ENCODE results near the gene ABL1.

Gene ABL1

DNA sequence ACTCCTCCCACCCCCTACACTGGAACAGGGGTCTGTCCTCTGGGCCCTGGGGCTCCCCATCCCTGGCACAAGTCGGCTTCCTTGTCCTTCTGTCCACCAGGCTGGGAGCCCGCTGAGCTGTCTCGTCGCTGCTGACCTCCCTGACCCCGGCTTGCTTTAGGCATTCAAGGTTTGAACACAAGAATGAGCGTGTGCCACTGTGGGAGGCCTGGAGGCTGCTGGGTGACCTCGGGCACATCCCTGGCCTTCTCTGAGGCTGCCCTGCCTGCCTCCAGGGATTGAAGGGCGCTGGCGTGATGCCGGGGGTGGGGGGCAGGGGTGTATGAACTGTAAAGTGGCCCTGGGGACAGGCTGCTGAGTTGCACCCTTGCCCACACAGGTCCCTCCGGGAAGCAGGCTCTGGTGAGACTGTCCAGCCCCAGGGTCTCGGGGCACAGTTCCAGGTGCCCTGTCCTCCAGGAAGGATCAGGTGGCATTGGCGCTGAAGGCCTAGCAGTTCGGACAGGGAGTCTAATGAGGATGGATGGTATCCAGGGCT, 85.8 kb downstream of the ABL1 start:
- no peak overlapping the region for H2AFZ ChIP-seq (ENCODE audit: low read depth)
- H3K4me3 ChIP-seq (IDR thresholded peaks at IDR 0.05; ENCODE audit: insufficient read depth, low read depth, low read length): no peak overlapping the region
- H3K36me3 ChIP-seq (ENCODE audit: insufficient read depth): no peaks in the 10 kb centered on the region
- H3K9ac ChIP-seq: no peak overlapping the region
- TF ChIP-seq, protein P1, sequence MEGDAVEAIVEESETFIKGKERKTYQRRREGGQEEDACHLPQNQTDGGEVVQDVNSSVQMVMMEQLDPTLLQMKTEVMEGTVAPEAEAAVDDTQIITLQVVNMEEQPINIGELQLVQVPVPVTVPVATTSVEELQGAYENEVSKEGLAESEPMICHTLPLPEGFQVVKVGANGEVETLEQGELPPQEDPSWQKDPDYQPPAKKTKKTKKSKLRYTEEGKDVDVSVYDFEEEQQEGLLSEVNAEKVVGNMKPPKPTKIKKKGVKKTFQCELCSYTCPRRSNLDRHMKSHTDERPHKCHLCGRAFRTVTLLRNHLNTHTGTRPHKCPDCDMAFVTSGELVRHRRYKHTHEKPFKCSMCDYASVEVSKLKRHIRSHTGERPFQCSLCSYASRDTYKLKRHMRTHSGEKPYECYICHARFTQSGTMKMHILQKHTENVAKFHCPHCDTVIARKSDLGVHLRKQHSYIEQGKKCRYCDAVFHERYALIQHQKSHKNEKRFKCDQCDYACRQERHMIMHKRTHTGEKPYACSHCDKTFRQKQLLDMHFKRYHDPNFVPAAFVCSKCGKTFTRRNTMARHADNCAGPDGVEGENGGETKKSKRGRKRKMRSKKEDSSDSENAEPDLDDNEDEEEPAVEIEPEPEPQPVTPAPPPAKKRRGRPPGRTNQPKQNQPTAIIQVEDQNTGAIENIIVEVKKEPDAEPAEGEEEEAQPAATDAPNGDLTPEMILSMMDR (conservative IDR thresholded peaks at IDR 0.05; ENCODE audit: low read depth, low read length): no peak
- H3K27me3 ChIP-seq (ENCODE audit: insufficient read depth, low read depth): peaks cover 100% of the 10 kb centered on the region
- no peak overlapping the region for H3K27ac ChIP-seq
- H3K4me1 ChIP-seq (ENCODE audit: low read depth, poor library complexity, severe bottlenecking): no peaks in the 10 kb centered on the region
- no peak overlapping the region for H3K4me2 ChIP-seq
- H3K79me2 ChIP-seq (ENCODE audit: insufficient read depth, low read depth): no peaks in the 10 kb centered on the region
- H4K20me1 ChIP-seq (ENCODE audit: insufficient read depth): no peaks in the 10 kb centered on the region

DNA sequence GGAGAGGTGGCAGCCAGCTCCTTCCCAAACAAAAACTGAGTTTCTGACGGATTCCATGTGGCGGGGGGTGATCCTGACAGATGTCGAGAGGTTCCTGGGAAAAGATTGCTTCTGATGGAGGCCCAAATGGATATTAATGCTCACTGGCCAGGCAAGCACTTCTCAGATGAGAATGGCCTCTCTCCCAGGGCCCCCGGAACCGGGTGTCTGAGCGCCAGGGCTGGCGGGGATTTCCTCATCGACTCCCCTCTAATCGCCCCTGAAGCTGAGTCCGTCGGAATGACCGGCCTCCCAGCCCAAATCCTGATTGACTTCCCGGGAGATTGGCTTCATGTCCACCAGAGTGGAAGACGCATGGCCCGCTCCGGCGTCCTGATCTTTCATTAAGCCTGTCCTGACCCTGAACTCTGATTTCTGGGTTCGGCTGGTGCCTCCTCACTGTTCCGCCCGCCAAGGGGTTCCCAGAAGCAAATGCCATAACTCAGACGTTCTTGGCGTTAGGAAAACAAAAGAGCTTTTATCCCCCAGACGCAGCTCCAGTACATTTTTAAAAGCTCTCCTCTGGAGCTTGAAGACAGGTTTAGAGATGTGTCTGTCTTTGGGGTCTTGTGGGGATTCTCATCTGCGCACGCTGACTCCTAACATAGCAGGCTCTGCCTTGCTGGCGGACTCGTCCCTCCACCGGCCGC, 86.4 kb downstream of the ABL1 start:
- no peak overlapping the region for H3K27ac ChIP-seq
- peaks cover 100% of the 10 kb centered on the region for H3K27me3 ChIP-seq (ENCODE audit: insufficient read depth, low read depth)
- no peak overlapping the region for H3K4me2 ChIP-seq
- H4K20me1 ChIP-seq (ENCODE audit: insufficient read depth): no peaks in the 10 kb centered on the region
- H3K4me1 ChIP-seq (ENCODE audit: low read depth, poor library complexity, severe bottlenecking): no peaks in the 10 kb centered on the region
- H3K36me3 ChIP-seq (ENCODE audit: insufficient read depth): no peaks in the 10 kb centered on the region
- H3K79me2 ChIP-seq (ENCODE audit: insufficient read depth, low read depth): no peaks in the 10 kb centered on the region
- H3K9ac ChIP-seq: no peak overlapping the region
- H2AFZ ChIP-seq (ENCODE audit: low read depth): no peak overlapping the region
- H3K4me3 ChIP-seq (IDR thresholded peaks at IDR 0.05; ENCODE audit: insufficient read depth, low read depth, low read length): no peak overlapping the region
- TF ChIP-seq, protein P1 (conservative IDR thresholded peaks at IDR 0.05; ENCODE audit: low read depth, low read length): no peak

DNA sequence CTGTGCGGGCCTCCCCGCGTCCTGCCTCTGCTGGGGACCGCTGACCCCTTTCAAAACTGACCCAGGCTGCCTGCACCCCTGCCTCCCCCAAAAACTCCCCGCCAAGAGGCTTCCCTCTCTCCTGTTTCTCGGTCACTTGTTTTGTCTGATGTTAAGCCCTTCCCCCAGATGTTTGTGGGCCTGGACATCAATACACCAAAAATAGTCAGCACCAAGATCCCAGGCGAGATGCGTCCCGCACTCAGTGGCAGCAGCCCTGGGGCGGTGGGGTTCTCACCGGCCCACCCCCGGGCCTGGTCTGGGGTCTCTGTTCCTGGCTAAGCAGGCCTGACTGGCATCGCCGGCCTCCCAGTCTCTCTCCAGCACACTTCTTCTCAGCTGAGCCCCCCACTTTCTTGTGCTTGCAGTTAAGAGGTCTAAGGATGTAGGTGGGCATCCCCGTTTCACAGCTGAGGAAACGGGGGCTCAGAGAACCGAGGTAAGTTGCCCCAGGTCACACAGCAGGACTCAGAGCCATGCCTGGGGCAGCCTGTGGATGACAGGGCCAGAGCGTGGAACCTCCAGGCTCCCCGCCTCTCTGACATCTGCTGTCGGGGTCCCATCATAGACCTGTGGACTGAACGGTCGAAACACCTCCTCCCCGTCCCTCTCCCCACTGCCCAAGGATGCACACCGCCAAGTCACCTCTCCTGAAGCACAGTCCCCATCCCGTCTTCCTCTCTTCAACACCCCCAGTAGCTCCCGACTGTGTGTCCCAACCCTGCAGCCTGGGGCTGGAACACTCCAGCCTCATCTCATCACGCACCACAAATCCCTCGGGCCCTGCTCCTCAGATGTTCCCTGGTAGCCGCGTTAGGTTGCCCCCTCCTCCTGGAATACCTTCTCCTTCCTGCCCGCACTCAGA, 87.2 kb downstream of the ABL1 start:
- no peak overlapping the region for H3K4me3 ChIP-seq (IDR thresholded peaks at IDR 0.05; ENCODE audit: insufficient read depth, low read depth, low read length)
- no peak overlapping the region for H2AFZ ChIP-seq (ENCODE audit: low read depth)
- H3K4me1 ChIP-seq (ENCODE audit: low read depth, poor library complexity, severe bottlenecking): no peaks in the 10 kb centered on the region
- H3K4me2 ChIP-seq: no peak overlapping the region
- no peak overlapping the region for H3K27ac ChIP-seq
- H3K36me3 ChIP-seq (ENCODE audit: insufficient read depth): no peaks in the 10 kb centered on the region
- TF ChIP-seq, protein P1 (conservative IDR thresholded peaks at IDR 0.05; ENCODE audit: low read depth, low read length): no peak
- H4K20me1 ChIP-seq (ENCODE audit: insufficient read depth): no peaks in the 10 kb centered on the region
- H3K9ac ChIP-seq: no peak overlapping the region
- H3K27me3 ChIP-seq (ENCODE audit: insufficient read depth, low read depth): peaks cover 100% of the 10 kb centered on the region
- no peaks in the 10 kb centered on the region for H3K79me2 ChIP-seq (ENCODE audit: insufficient read depth, low read depth)

DNA sequence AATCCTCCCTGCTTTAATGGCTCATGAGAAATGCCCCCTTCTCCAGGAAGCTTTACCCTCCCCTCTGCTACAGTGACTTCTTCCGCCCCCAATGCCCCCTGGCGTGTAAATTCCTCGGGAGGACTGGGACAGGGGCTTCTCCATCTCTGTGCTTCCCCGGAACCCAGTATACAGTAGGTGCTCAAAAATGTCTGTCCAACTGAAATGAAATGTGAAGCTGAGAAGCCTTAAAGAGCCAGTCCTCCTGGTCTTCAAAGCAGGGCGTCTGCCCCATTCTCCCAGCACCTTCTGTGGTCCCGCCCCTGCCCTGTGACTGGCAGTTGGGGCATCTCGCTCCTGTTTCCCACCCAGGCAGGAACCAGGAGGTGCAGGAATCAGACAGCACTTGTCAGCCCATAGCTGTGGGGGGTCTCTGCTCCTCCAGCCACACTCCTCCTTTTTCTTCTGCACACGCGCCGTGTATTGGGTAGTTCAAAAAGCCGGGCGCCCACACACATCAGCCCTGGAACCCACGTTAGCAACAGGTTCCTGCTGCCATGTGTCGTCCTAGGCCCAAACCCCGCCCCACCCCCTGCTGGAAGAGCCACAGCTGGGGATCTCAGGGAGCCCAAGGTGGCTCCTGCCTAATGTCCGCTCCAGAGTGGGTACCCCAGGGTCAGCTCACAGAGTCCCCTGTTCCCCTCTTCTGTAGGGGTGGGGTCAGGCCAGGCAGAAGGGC, 88.0 kb downstream of the ABL1 start:
- no peak overlapping the region for H3K27ac ChIP-seq
- H3K79me2 ChIP-seq (ENCODE audit: insufficient read depth, low read depth): no peaks in the 10 kb centered on the region
- H3K9ac ChIP-seq: no peak overlapping the region
- H2AFZ ChIP-seq (ENCODE audit: low read depth): no peak overlapping the region
- no peak overlapping the region for H3K4me3 ChIP-seq (IDR thresholded peaks at IDR 0.05; ENCODE audit: insufficient read depth, low read depth, low read length)
- no peaks in the 10 kb centered on the region for H3K4me1 ChIP-seq (ENCODE audit: low read depth, poor library complexity, severe bottlenecking)
- TF ChIP-seq, protein P1 (conservative IDR thresholded peaks at IDR 0.05; ENCODE audit: low read depth, low read length): no peak
- H3K36me3 ChIP-seq (ENCODE audit: insufficient read depth): no peaks in the 10 kb centered on the region
- H3K27me3 ChIP-seq (ENCODE audit: insufficient read depth, low read depth): peaks cover 100% of the 10 kb centered on the region
- no peaks in the 10 kb centered on the region for H4K20me1 ChIP-seq (ENCODE audit: insufficient read depth)
- no peak overlapping the region for H3K4me2 ChIP-seq
